Smooth muscle cell (in vitro differentiated cells): ENCODE data around the gene KCP. TPM values are rescaled to one million over a fixed set of nuclear protein-coding genes. Genes with fewer than 3 reads are reported as not detected.

ENCODE experiments used
- DNase-seq: peaks from one replicate; lab custom pipeline; 2025; ENCODE audit not compliant: unreplicated experiment; lab: John Stamatoyannopoulos, UW
- H2AFZ ChIP-seq: fragments of 200-600 bp; sonication (generic); 2 replicates; pipeline ENCODE4 v1.6.0; 2016; ENCODE audit warnings: antibody characterized with exemption, low read depth, mild to moderate bottlenecking
- H3F3A ChIP-seq: fragments of 200-600 bp; sonication (generic); 2 replicates; pipeline ENCODE4 v1.6.0; 2017; ENCODE audit warnings: antibody characterized with exemption, low read depth
- H3K27ac ChIP-seq: fragments of 200-600 bp; sonication (generic); 2 replicates; pipeline ENCODE4 v1.5.1; 2016; ENCODE audit warnings: low read depth, mild to moderate bottlenecking
- H3K27me3 ChIP-seq: fragments of 200-600 bp; sonication (generic); 2 replicates; pipeline ENCODE4 v1.6.1; 2016; ENCODE audit warnings: low read depth, mild to moderate bottlenecking
- H3K36me3 ChIP-seq: fragments of 200-600 bp; sonication (generic); 2 replicates; pipeline ENCODE4 v1.5.1; 2016; ENCODE audit warnings: low read depth
- H3K4me1 ChIP-seq: fragments of 200-600 bp; sonication (generic); 2 replicates; pipeline ENCODE4 v1.5.1; 2016; ENCODE audit warnings: low read depth
- H3K4me2 ChIP-seq: fragments of 200-600 bp; sonication (generic); 2 replicates; pipeline ENCODE4 v1.6.0; 2016; ENCODE audit warnings: mild to moderate bottlenecking
- H3K4me3 ChIP-seq: fragments of 200-600 bp; sonication (generic); 2 replicates; pipeline ENCODE4 v1.5.1; 2016; ENCODE audit warnings: mild to moderate bottlenecking
- H3K79me2 ChIP-seq: fragments of 200-600 bp; sonication (generic); 2 replicates; pipeline ENCODE4 v1.6.0; 2016; ENCODE audit warnings: low read depth, mild to moderate bottlenecking
- H3K9ac ChIP-seq: fragments of 200-600 bp; sonication (generic); 2 replicates; pipeline ENCODE4 v1.6.0; 2016; ENCODE audit warnings: low read depth
- H3K9me3 ChIP-seq: fragments of 200-600 bp; sonication (generic); replicated peaks from 2 replicates; pipeline ENCODE4 v1.5.1; 2016; ENCODE audit warnings: low read depth
- H4K20me1 ChIP-seq: fragments of 200-600 bp; sonication (generic); 2 replicates; pipeline ENCODE4 v1.6.0; 2016; ENCODE audit warnings: low read depth
- CTCF ChIP-seq: fragments of 200-600 bp; sonication (generic); IDR thresholded peaks from 2 replicates; pipeline ENCODE4 v1.5.1; 2017; ENCODE audit warnings: borderline replicate concordance, mild to moderate bottlenecking, antibody characterized with exemption; ENCODE audit not compliant: insufficient read depth, poor library complexity, severe bottlenecking
- WGBS: methylation state at CpG from one replicate; pipeline ENCODE4 v1.1.7; 2016; ENCODE audit warnings: low lambda C conversion rate; 5-methylcytosine and 5-hydroxymethylcytosine counted together
- polyA plus RNA-seq: library from polyadenylated mRNA; unstranded; fragments of >200 nt; fragmentation: Nextera tagmentation; extraction: Ambion mirVana; gene quantifications from 2 replicates; pipeline ENCODE4 v1.2.1, GENCODE V29; 2016
- total RNA-seq: library from RNA; depleted of rRNA; stranded (reverse); fragments of >200 nt; gene quantifications from 2 replicates; pipeline ENCODE4 v1.2.3, GENCODE V29; 2014

The KCP gene
- total and polyA plus RNA-seq, 2 experiments from 2014 or later: 0.99 to 4.5 TPM

- Histone ChIP-seq H3K9me3 (no peaks in the 10 kb centered on the region), H3K4me3 (peak overlapping the region; percentile 52), H3K79me2 (peaks cover 2% of the 10 kb centered on the region), H3K36me3 (no peaks in the 10 kb centered on the region), H3K9ac (no peak overlapping the region), H3K27ac (no peak overlapping the region), H2AFZ (no peak overlapping the region), H3K4me1 (peaks cover 9% of the 10 kb centered on the region), H3K27me3 (peaks cover 50% of the 10 kb centered on the region), H3K4me2 (peak overlapping the region; percentile 93), H4K20me1 (peaks cover 57% of the 10 kb centered on the region), H3F3A (peaks cover 12% of the 10 kb centered on the region)
- WGBS: 3% methylated on average over 62 of the region's 86 CpGs
- DNase-seq: no peak
- no peak for TF ChIP-seq CTCF
Measured at GRCh38 chr7:128869138-128869943, 41.2 kb downstream of the KCP start.

GRCh38 chr7:128868624-128869137, 41.8 kb downstream of the KCP start:
- no peak for DNase-seq
- Histone ChIP-seq H3K36me3 (no peaks in the 10 kb centered on the region), H3K27me3 (peaks cover 50% of the 10 kb centered on the region), H3K27ac (no peak overlapping the region), H3K4me2 (peak overlapping the region; percentile 93), H3K9me3 (no peaks in the 10 kb centered on the region), H3K4me3 (peak overlapping the region; percentile 52), H3F3A (peaks cover 12% of the 10 kb centered on the region), H2AFZ (no peak overlapping the region), H3K79me2 (peaks cover 8% of the 10 kb centered on the region), H3K4me1 (peaks cover 13% of the 10 kb centered on the region), H4K20me1 (peaks cover 64% of the 10 kb centered on the region), H3K9ac (no peak overlapping the region)
- no peak for TF ChIP-seq CTCF
- 39% methylated on average over 11 of the region's 13 CpGs for WGBS

- peaks cover 16% of the 10 kb centered on the region for H3K4me1 ChIP-seq
- no peaks in the 10 kb centered on the region for H3K36me3 ChIP-seq
- TF ChIP-seq CTCF: no peak
- DNase-seq: no peak
- H3K79me2 ChIP-seq: peaks cover 14% of the 10 kb centered on the region
- H3K27me3 ChIP-seq: peaks cover 50% of the 10 kb centered on the region
- H3K9ac ChIP-seq: no peak overlapping the region
- peaks cover 12% of the 10 kb centered on the region for H3F3A ChIP-seq
- H3K4me3 ChIP-seq: no peak overlapping the region
- no peak overlapping the region for H3K4me2 ChIP-seq
- no peak overlapping the region for H2AFZ ChIP-seq
- no peaks in the 10 kb centered on the region for H3K9me3 ChIP-seq
- peaks cover 66% of the 10 kb centered on the region for H4K20me1 ChIP-seq
- no peak overlapping the region for H3K27ac ChIP-seq
- 68% methylated on average over 11 of the region's 11 CpGs for WGBS
Measured at GRCh38 chr7:128867842-128868623, 42.5 kb downstream of the KCP start.
